Measurements from ENCODE around the gene CDYL2. TPM values are rescaled to one million over a fixed set of nuclear protein-coding genes. Genes with fewer than 3 reads are reported as not detected.

The CDYL2 gene
- total RNA-seq, 1 donor from 2014 or later = 4.5 TPM

- Mint-ChIP-seq H3K27ac (ENCODE audit: unreplicated experiment) (no peak overlapping the region), H3K9me3 (peaks cover 17% of the 10 kb centered on the region), H3K36me3 (ENCODE audit: low read depth) (peaks cover 20% of the 10 kb centered on the region), H3K4me1 (no peaks in the 10 kb centered on the region), H3K4me3 (no peak overlapping the region), H3K27me3 (ENCODE audit: low read depth) (peaks cover 3% of the 10 kb centered on the region)
- TF ChIP-seq CTCF (conservative IDR thresholded peaks at IDR 0.05) = no peak
- no peak for DNase-seq (ENCODE audit: low read depth, low spot score)
Observed at GRCh38 chr16:80631581-80631980, 172.8 kb downstream of the CDYL2 start.

- Mint-ChIP-seq H3K4me3 (no peak overlapping the region), H3K27me3 (ENCODE audit: low read depth) (peaks cover 12% of the 10 kb centered on the region), H3K4me1 (no peaks in the 10 kb centered on the region), H3K9me3 (peaks cover 4% of the 10 kb centered on the region), H3K36me3 (ENCODE audit: low read depth) (peaks cover 16% of the 10 kb centered on the region), H3K27ac (ENCODE audit: unreplicated experiment) (no peak overlapping the region)
- DNase-seq (ENCODE audit: low read depth, low spot score) = no peak
- TF ChIP-seq CTCF (conservative IDR thresholded peaks at IDR 0.05) = no peak
Observed at GRCh38 chr16:80628254-80628653, 176.1 kb downstream of the CDYL2 start.

GRCh38 chr16:80627108-80627507 is 177.3 kb downstream of the CDYL2 start:
- peaks cover 4% of the 10 kb centered on the region for H3K9me3 Mint-ChIP-seq
- H3K4me3 Mint-ChIP-seq = no peak overlapping the region
- H3K4me1 Mint-ChIP-seq = no peaks in the 10 kb centered on the region
- no peak for TF ChIP-seq CTCF (conservative IDR thresholded peaks at IDR 0.05)
- H3K27me3 Mint-ChIP-seq (ENCODE audit: low read depth) = peaks cover 12% of the 10 kb centered on the region
- H3K36me3 Mint-ChIP-seq (ENCODE audit: low read depth) = peaks cover 18% of the 10 kb centered on the region
- no peak overlapping the region for H3K27ac Mint-ChIP-seq (ENCODE audit: unreplicated experiment)
- DNase-seq (ENCODE audit: low read depth, low spot score) = no peak

GRCh38 chr16:80623376-80623775 is 181.0 kb downstream of the CDYL2 start:
- peaks cover 4% of the 10 kb centered on the region for H3K9me3 Mint-ChIP-seq
- H3K36me3 Mint-ChIP-seq (ENCODE audit: low read depth) = peaks cover 12% of the 10 kb centered on the region
- no peak overlapping the region for H3K27ac Mint-ChIP-seq (ENCODE audit: unreplicated experiment)
- H3K27me3 Mint-ChIP-seq (ENCODE audit: low read depth) = peaks cover 12% of the 10 kb centered on the region
- H3K4me3 Mint-ChIP-seq = no peak overlapping the region
- no peak for DNase-seq (ENCODE audit: low read depth, low spot score)
- TF ChIP-seq CTCF (conservative IDR thresholded peaks at IDR 0.05) = no peak
- H3K4me1 Mint-ChIP-seq = no peaks in the 10 kb centered on the region

- Mint-ChIP-seq H3K27me3 (ENCODE audit: low read depth) (peaks cover 9% of the 10 kb centered on the region), H3K36me3 (ENCODE audit: low read depth) (peaks cover 6% of the 10 kb centered on the region), H3K27ac (ENCODE audit: unreplicated experiment) (no peak overlapping the region), H3K9me3 (peaks cover 4% of the 10 kb centered on the region), H3K4me3 (no peak overlapping the region), H3K4me1 (no peaks in the 10 kb centered on the region)
- no peak for DNase-seq (ENCODE audit: low read depth, low spot score)
- TF ChIP-seq CTCF (conservative IDR thresholded peaks at IDR 0.05) = no peak
Observed at GRCh38 chr16:80622007-80622406, 182.4 kb downstream of the CDYL2 start.

All from neural crest cell (in vitro differentiated cells).